ENCODE measurements around the gene PPIL4.
"Not testable (repeated sequence)": the region's sequence is repeated elsewhere in the genome, so short reads cannot be mapped to it uniquely, and the experiment has no call there.

PPIL4 gene

GRCh38 chr6:149529650-149530049 lies 16.2 kb downstream of the PPIL4 start:
- DNase-seq = no peak

- DNase-seq = no peak
Measured at GRCh38 chr6:149515494-149515893, 30.3 kb downstream of the PPIL4 start.

DNA sequence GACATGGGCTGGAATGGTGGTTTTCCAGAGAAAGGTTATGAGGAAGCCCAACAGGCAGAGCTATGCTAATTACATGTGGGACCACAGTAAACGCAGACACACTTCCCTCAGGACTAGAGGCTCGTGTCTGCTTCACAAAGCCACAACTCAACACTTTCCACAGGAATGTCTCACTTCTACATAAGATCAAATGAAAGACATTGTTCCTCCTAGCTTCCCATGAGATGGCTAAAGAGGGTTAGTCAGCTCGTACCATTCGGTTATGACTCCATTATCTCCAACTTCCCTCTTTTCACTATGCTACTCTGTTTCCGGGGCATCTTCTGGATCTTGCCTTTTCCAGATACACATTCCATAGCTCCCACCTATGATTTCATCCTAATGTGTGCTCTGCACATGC lies 31.9 kb downstream of the PPIL4 start:
- no peak for DNase-seq

DNA sequence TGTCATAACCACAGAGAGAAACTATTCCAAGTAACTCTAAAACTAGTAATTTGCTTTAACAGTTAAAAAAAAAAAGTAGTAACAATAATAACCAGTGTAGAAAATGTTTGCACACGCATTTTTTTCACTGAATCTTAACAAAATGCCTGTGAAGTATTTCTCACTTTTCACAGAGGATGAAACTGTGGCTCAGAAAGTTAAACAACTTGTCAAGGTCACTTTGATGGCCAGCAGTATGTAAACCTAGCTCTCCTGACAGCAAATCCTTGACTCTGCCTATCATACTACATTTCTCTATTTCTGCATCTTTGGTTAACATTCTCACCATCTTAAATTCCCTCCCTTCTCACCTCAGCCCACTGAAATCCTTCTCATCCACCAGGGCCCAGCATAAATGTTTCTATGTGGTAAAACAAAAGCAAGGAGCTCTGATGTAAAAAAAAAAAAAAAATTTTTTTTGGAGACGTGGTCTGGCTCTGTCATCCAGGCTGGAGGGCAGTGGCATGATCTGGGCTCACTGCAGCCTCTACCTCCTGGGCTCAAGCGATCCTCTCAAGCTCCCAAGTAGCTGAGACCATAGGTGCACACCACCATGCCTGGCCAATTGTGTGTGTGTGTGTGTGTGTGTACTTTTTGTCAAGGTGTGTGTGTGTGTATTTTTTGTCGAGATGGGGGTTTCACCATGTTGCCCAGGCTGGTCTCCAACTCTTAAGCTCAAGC lies 34.9 kb downstream of the PPIL4 start:
- DNase-seq = no peak

- DNase-seq = no peak
Measured at GRCh38 chr6:149508485-149508884, 37.4 kb downstream of the PPIL4 start.

- no peak for DNase-seq
Measured at GRCh38 chr6:149503872-149504271, 42.0 kb downstream of the PPIL4 start.

DNA sequence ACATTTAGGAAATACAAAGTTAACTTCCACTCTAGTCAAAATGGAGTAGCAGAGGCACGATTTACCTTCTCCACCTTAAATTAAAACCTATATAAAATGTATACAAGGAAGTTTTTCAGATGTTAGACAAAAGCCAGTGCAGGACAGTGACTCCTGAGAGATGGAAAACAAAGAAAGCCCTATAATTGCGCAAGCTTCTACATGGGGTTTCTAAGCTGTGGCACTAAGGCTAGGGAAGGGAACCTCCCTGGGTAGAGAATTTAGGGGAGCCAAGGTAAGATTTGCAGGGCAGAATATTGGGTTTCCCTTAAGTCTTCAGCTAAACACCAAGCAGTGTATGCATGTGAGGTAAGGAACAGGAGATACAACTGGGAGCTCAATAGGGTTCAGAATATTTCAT lies 42.6 kb downstream of the PPIL4 start:
- no peak for DNase-seq

GRCh38 chr6:149501768-149502167 lies 44.1 kb downstream of the PPIL4 start:
- no peak for DNase-seq

DNA sequence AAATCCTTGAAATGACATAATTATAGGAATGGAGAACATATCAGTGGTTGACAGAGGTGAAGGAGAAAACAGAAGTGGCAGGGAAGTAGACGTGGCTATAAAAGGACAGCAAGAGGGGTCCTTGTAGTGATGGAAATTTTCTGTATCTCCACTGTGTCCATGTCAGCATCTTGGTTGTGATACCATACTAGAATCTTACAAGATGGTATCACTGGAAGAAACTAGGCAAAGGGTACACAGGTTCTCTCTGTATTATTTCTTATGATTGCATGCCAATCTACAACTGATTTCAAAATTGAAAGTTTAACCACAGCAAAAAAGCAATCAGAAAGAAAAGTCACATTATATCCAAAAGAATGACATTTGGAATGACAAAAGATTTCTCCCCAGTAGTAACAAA lies 44.6 kb downstream of the PPIL4 start:
- DNase-seq = no peak

DNA sequence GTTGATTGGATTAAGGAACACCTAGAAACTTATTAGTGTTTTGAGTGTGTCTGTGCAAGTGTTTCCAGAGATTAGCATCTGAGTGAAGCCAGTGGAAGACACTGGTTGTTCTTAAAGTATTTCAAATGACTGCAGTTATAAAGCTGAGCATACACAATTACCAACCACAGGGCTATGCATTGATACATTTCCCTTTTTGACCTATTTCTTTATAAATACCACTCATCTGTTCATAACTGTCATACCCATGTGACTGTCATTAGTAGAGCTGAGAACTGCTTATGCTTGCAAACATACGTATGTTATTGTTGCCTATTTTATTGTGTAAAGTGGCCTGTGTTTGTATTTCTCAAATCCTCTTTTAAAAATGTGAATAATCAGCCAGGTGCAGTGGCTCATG lies 45.7 kb downstream of the PPIL4 start:
- no peak for DNase-seq

GRCh38 chr6:149499066-149499465 lies 46.8 kb downstream of the PPIL4 start:
- no peak for DNase-seq

DNA sequence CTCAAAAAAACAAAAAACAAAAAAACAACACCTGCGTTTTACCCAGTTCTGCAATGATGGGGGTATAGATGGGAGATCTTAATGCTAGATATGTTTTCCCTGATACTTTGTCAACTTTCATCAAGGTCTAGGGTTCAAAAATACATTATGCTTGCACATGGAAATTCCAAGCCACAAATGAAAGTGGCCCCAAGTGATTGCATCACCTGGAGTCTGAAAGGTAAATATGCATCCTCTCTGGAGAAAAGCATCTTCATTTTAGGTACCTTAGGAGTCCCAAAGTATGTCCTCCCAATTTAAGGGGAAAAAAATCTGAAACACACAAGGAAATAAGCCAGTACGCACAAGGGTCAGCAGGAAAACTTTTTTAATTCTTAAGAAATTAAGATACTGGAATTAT lies 48.5 kb downstream of the PPIL4 start:
- DNase-seq = no peak

- DNase-seq = not testable (repeated sequence)
Measured at GRCh38 chr6:149496597-149496996, 49.2 kb downstream of the PPIL4 start.

GRCh38 chr6:149495349-149496016 lies 50.4 kb downstream of the PPIL4 start:
- not testable (repeated sequence) for DNase-seq

- peak; percentile 64 for DNase-seq
Measured at GRCh38 chr6:149494810-149495209, 51.0 kb downstream of the PPIL4 start.

- no peak for DNase-seq
Measured at GRCh38 chr6:149493761-149494320, 52.0 kb downstream of the PPIL4 start.

- DNase-seq = no peak
Measured at GRCh38 chr6:149492798-149493343, 53.0 kb downstream of the PPIL4 start.

DNA sequence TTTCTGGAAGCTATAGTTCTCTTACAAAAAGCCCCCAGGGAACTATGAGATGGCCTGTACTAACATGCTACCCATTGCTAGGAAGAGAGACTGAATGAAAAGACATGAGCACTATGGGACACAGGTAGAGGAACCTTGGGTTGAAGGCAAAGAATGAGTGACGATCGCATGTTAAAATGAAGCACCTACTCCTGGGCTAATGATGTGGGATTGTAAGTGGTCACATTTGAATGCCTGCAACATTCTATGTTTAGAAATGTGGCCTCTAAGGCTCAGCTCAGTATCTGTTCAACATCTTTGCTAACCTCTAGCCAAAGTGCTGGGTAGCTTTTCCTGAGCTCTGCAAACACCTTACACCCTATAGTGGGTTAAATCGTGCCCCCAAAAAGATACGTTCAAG lies 55.9 kb downstream of the PPIL4 start:
- DNase-seq = no peak

DNA sequence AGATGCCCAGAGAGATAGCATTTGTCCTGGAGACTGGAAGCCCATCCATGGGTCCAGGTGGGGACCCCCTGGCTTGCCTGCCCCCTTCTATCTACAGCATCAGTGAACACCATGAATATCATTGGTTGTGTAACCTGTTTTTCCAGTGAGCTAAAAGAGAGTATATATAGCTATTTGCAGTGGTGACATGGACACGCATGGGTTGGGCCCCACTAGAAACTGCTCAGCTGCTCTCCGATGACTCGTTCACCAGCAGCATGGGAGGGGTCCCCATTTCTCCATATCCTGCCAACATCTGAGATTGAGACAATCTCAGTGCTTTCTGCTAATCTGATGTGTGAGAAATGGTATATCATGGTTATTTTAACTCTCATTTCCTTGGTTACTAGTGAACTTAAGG lies 57.0 kb downstream of the PPIL4 start:
- DNase-seq = peak; percentile 52

DNA sequence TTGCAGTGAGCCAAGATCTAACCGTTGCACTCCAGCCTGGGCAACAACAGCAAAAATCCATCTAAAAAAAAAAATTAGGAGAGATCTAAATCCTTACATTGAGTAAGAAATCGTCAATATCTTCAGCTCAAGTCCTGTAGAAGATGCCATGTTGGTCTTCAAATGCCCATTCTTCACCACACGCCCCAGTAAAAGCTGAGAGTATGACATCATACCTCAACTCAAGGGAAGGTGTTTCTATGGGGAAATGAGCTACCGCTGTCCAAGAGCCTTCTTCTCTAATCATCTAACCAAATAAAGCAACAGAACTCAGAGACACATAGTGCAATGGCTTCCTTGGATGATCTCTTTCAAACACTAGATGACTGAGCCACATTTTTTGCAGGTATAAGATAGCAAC lies 58.5 kb downstream of the PPIL4 start:
- DNase-seq = no peak

GRCh38 chr6:149484733-149485700 lies 60.8 kb downstream of the PPIL4 start, which contains the start of gene ZC3H12D:
TSS of gene ZC3H12D (minus strand) at chr6:149485014. CDS start at chr6:149474543, 10,471 bp downstream.
- DNase-seq = peak; percentile 81

DNA sequence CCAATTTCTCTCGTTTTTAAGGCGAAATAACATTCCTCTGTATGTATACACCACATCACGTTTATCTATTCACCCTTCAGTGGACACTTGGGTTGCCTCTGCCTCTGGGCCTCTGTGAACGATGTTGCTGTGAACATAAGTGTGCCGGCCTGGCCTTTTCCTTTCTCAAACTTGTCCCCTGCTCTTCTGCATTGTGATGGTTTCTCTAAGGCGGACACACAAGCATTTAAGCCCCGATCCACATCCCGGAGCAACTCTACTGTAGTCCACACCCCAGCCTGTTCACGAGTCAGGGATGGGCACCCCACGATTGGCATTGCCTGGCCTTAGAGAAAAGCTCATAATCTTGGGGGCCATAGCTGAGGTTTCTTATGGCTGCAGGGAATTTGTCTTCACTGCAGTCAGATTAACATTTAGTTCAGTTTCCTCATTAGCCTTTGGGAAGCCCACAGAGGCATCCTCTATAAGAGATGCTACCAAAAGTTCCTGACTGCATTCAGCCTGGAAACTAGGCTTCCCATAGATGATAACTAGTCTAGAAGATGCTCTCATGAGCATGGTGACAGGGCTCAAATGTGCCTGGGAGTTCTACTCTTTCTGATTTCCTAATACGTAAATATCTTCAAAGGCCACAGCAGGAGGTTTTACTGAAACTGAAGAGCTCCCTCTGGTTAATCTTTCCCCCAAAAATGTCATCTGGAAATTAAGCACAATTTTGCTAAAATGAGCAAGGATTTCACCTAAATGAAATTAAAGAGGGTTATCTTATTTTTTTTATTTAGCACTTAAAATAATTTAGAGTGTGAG lies 61.8 kb downstream of the PPIL4 start:
- no peak for DNase-seq
